ENCODE measurements around the gene IFT81. TPM values are rescaled to one million over a fixed set of nuclear protein-coding genes. Genes with fewer than 3 reads are reported as not detected.

IFT81 gene
- total RNA-seq, 1 experiment from 2014 or later: 8.5 TPM

DNA sequence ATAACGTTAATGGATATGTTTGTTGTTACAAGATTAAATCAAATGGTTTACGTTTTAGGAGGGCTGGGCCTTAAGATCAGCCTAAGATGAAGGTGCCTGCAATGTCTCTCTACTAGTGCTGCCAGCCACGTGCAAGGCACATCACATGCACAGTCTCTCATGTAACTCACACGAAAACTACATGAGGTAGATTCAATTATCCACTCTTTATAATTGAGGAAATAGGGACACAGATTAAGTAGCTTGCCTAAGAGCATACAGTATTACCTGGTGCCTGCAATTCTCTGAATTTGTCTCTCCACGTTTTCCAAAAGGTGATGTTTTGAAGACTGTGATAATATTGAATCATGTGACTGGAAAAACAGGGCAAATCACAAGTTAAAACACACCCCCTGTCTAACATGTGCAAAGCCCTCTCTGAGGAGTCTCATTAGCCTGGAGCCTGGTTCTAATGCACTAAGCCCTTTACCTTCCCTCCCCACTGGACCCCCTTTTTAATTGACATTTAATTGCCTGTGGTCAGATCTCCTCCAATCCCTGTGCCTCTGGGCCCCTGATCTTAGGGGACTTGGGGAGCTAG is 142.3 kb downstream of the IFT81 start:
- ChIA-PET POLR2A (interaction anchor here (0.6 to 5.8 kb wide), 8 partner anchors 10 to 212 kb away, joined by 3 to 120 read pairs (median 3); partner anchors contain the start of gene ATP2A2), CTCF (interaction anchor here (0.9 kb wide), 1 partner anchor 43 kb away, joined by 3 read pairs; no protein-coding TSS in a partner anchor)
- peaks cover 6% of the 10 kb centered on the region for H3K36me3 Mint-ChIP-seq (ENCODE audit: insufficient read depth, unreplicated experiment)
- H3K4me3 Mint-ChIP-seq (ENCODE audit: unreplicated experiment): no peak overlapping the region
- BruUV-seq (replicated peaks): no TSS peak
- DNase-seq (ENCODE audit: unreplicated experiment): no peak
- intact Hi-C loops (cut with micrococcal nuclease): no loop called here
- H3K27me3 Mint-ChIP-seq (ENCODE audit: insufficient read depth, unreplicated experiment): no peaks in the 10 kb centered on the region
- TF ChIP-seq CTCF (IDR thresholded peaks at IDR 0.05; ENCODE audit: unreplicated experiment): no peak
- no peaks in the 10 kb centered on the region for H3K9me3 Mint-ChIP-seq (ENCODE audit: unreplicated experiment)
- peaks cover 40% of the 10 kb centered on the region for H3K4me1 Mint-ChIP-seq (ENCODE audit: insufficient read depth, unreplicated experiment)
- no peak overlapping the region for H3K27ac Mint-ChIP-seq (ENCODE audit: low read depth, unreplicated experiment)

DNA sequence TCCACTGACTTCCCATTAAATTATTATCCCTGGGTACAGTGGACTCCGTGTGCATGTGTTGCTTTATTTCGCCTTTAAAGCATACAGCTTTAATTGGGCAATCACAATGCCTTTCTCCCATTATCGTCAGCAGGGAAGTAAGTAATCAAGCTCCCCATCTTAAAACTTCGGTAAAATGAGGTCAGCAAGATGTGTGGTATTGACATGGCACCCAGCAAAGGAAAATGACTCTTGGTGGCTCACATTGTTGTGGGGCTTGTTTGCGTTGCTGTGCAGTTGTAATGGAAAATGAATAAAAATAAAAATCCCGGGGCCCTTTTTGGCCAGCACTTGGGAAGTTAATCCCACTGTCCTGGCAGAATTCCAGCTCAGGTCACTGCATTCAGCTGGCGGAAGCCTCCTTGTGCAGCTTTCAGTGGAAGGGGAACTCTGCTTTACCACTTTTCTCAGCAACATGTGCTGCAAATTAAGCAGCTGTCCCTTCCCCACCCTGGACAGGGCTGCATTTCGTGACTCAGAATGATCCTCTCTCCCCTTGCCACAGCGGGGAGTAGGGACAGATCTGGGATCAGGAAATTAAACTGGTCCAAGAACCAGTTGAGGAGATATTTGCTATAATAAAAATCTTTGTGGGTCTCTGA is 142.9 kb downstream of the IFT81 start:
- TF ChIP-seq CTCF (IDR thresholded peaks at IDR 0.05; ENCODE audit: unreplicated experiment): no peak
- Mint-ChIP-seq H3K27ac (ENCODE audit: low read depth, unreplicated experiment) (no peak overlapping the region), H3K27me3 (ENCODE audit: insufficient read depth, unreplicated experiment) (no peaks in the 10 kb centered on the region), H3K9me3 (ENCODE audit: unreplicated experiment) (no peaks in the 10 kb centered on the region), H3K36me3 (ENCODE audit: insufficient read depth, unreplicated experiment) (peaks cover 6% of the 10 kb centered on the region), H3K4me1 (ENCODE audit: insufficient read depth, unreplicated experiment) (peaks cover 40% of the 10 kb centered on the region), H3K4me3 (ENCODE audit: unreplicated experiment) (no peak overlapping the region)
- intact Hi-C loops (cut with micrococcal nuclease): no loop called here
- peak; percentile 72 for DNase-seq (ENCODE audit: unreplicated experiment)
- ChIA-PET POLR2A (interaction anchor here (0.6 to 5.8 kb wide), 8 partner anchors 11 to 212 kb away, joined by 3 to 120 read pairs (median 3); partner anchors contain the start of gene ATP2A2), CTCF (interaction anchor here (0.9 kb wide), 1 partner anchor 43 kb away, joined by 3 read pairs; no protein-coding TSS in a partner anchor)
- BruUV-seq (replicated peaks): no TSS peak

Other genes with a start within 250 kb of the IFT81 start
- 37.2 and 53.3 TPM in 2 replicates for gene GLTP, start 243.8 kb upstream of the IFT81 start, total RNA-seq (2022)
- 26.4 and 36.3 TPM in 2 replicates for gene TCHP, start 224.1 kb upstream of the IFT81 start, total RNA-seq (2022)
- 30.0 and 30.9 TPM in 2 replicates for gene GIT2, start 128.0 kb upstream of the IFT81 start, total RNA-seq (2022)
- gene ANKRD13A, start 124.9 kb upstream of the IFT81 start, total RNA-seq (2022): 26.1 and 32.5 TPM in 2 replicates
- gene C12orf76, start 75.8 kb upstream of the IFT81 start, total RNA-seq (2022): 7.3 and 13.4 TPM in 2 replicates
- 272 and 308 TPM in 2 replicates for gene ATP2A2, start 156.9 kb downstream of the IFT81 start, total RNA-seq (2022)